Loucy (cell line): ENCODE results near the gene NUP58.

Experiments used
- H2AFZ ChIP-seq: fragments of 200-600 bp; sonication (generic); 2 replicates; pipeline ENCODE4 v1.6.0; 2016; ENCODE audit warnings: antibody characterized with exemption, mild to moderate bottlenecking, low read length, moderate library complexity
- H3F3A ChIP-seq: fragments of 200-600 bp; 2 replicates; pipeline ENCODE4 v1.6.0; 2016; ENCODE audit warnings: antibody characterized with exemption, low read depth, mild to moderate bottlenecking
- H3K27me3 ChIP-seq: fragments of 200-600 bp; sonication (generic); 2 replicates; pipeline ENCODE4 v1.6.1; 2014; ENCODE audit warnings: low read length, mild to moderate bottlenecking; ENCODE audit not compliant: insufficient read depth, poor library complexity, severe bottlenecking
- H3K36me3 ChIP-seq: fragments of 200-600 bp; sonication (generic); 2 replicates; pipeline ENCODE4 v1.6.1; 2016; ENCODE audit warnings: low read length; ENCODE audit not compliant: insufficient read depth
- H3K4me1 ChIP-seq: fragments of 200-600 bp; sonication (generic); 2 replicates; pipeline ENCODE4 v1.5.1; 2014; ENCODE audit warnings: low read length, mild to moderate bottlenecking; ENCODE audit not compliant: insufficient read depth, poor library complexity, severe bottlenecking
- H3K4me2 ChIP-seq: fragments of 200-600 bp; sonication (generic); 2 replicates; pipeline ENCODE4 v1.6.0; 2014; ENCODE audit warnings: antibody characterized with exemption, low read length, low read depth, mild to moderate bottlenecking; ENCODE audit not compliant: poor library complexity, severe bottlenecking
- H3K4me3 ChIP-seq: fragments of 200-600 bp; sonication (generic); 2 replicates; pipeline ENCODE4 v1.5.1; 2014; ENCODE audit warnings: low read length, mild to moderate bottlenecking, mixed read lengths; ENCODE audit not compliant: poor library complexity, severe bottlenecking
- H3K79me2 ChIP-seq: fragments of 200-600 bp; sonication (generic); 2 replicates; pipeline ENCODE4 v1.6.1; 2014; ENCODE audit warnings: low read length; ENCODE audit not compliant: insufficient read depth
- H3K9ac ChIP-seq: fragments of 200-600 bp; sonication (generic); 2 replicates; pipeline ENCODE4 v1.6.0; 2014; ENCODE audit warnings: mild to moderate bottlenecking, low read depth, low read length, moderate library complexity; ENCODE audit not compliant: poor library complexity, severe bottlenecking
- H3K9me2 ChIP-seq: fragments of 200-600 bp; sonication (generic); replicated peaks from 2 replicates; pipeline ENCODE4 v1.6.1; 2016; ENCODE audit warnings: low read depth, low read length, mixed read lengths
- H3K9me3 ChIP-seq: fragments of 200-600 bp; sonication (generic); 2 replicates; pipeline ENCODE4 v1.6.1; 2014; ENCODE audit warnings: mild to moderate bottlenecking, antibody characterized with exemption, low read length, low read depth; ENCODE audit not compliant: insufficient read depth
- H4K20me1 ChIP-seq: fragments of 200-600 bp; sonication (generic); 2 replicates; pipeline ENCODE4 v1.6.0; 2014; ENCODE audit warnings: antibody characterized with exemption, low read length, mild to moderate bottlenecking; ENCODE audit not compliant: insufficient read depth, poor library complexity, severe bottlenecking
- CTCF ChIP-seq: fragments of 200-600 bp; sonication (generic); conservative IDR thresholded peaks from 2 replicates; pipeline ENCODE4 v1.5.1; 2014; ENCODE audit warnings: mild to moderate bottlenecking, antibody characterized with exemption, low read length
- EZH2phosphoT487 ChIP-seq: fragments of 200-600 bp; IDR thresholded peaks from 2 replicates; pipeline ENCODE4 v1.6.1; 2018; ENCODE audit warnings: antibody characterized with exemption, mild to moderate bottlenecking, moderate library complexity, borderline replicate concordance

NUP58 gene

GRCh38 chr13:25391932-25392331 is 90.5 kb downstream of the NUP58 start:
- Histone ChIP-seq H3K4me2 (no peak overlapping the region), H2AFZ (no peak overlapping the region), H3K9me3 (no peaks in the 10 kb centered on the region), H4K20me1 (no peaks in the 10 kb centered on the region), H3K79me2 (no peaks in the 10 kb centered on the region), H3K27me3 (no peaks in the 10 kb centered on the region), H3K9me2 (no peaks in the 10 kb centered on the region), H3K9ac (no peak overlapping the region), H3K4me3 (no peak overlapping the region), H3K36me3 (no peaks in the 10 kb centered on the region), H3K4me1 (no peaks in the 10 kb centered on the region), H3F3A (no peaks in the 10 kb centered on the region)
- TF ChIP-seq EZH2phosphoT487 (no peak), CTCF (no peak)
